NCI-H69 (cell line): ENCODE results near the gene CAMTA1.
A peak's percentile ranks its signal among the peaks of the same experiment; 100 is the strongest.
"Not testable (repeated sequence)": the region's sequence is repeated elsewhere in the genome, so short reads cannot be mapped to it uniquely, and the experiment has no call there.

Experiments
- DNase-seq: peaks from one replicate; lab custom pipeline; 2025; lab: John Stamatoyannopoulos, UW

CAMTA1 gene

GRCh38 chr1:7679159-7679872, 894.1 kb downstream of the CAMTA1 start:
- DNase-seq, result no peak

- no peak for DNase-seq
Measured at GRCh38 chr1:7679873-7680206, 894.6 kb downstream of the CAMTA1 start.

GRCh38 chr1:7680207-7680954, 895.1 kb downstream of the CAMTA1 start:
- peak; percentile 75 for DNase-seq

DNA sequence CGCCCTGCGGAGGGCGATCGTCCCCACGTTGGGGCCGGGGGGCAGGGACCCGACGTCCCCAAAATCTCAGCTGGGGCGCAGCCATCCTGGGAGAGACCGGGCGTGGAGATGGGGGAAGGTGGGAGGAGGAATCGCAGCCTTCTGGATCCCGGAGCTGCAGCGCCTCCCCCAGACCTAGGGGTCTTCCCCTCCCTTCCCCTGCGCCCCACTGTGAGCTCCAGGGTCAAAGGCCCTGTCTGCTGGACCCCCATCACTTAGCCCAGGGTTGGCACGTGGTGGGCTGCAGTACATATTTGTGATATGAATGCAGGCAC, 895.7 kb downstream of the CAMTA1 start:
- no peak for DNase-seq

DNA sequence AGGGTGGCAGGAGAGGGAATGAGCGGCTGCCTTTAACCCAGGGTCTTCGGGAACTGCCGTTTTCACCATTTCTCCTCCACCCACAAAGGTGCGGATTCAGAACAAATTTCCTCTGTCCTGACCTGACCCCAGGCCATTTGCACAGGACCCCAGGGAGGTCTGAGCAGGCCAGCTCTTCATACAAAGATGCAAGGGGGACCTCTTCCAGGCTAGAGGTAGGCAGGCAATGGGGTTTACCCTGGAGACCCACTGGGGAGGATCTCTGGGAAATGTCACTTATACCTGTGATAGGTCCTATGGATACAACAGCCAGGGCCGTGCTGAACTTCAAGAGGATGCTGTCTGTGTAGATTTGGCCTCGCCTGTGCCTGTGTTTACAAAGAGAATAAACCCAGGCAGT, 896.1 kb downstream of the CAMTA1 start:
- DNase-seq, result no peak

DNA sequence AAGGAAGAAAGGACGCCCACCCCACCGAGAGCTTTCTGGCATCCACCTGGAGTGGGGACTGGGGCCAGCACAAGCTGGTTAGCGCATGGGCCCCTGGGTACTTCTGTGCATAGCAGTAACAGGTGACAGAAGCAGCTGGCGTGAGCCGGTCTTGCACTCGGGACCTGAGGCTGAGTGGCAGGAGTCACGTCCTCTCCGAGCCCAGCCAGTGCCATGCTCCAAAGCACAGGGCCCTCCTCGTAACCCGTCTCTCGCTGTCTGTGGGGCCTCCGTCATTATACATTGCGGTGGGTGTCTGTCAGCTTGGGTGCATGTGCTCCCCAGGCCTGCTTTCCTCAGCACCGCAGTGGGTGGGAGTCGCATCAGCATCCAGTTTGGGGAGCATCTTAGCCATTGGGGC, 898.3 kb downstream of the CAMTA1 start:
- DNase-seq, result no peak

DNA sequence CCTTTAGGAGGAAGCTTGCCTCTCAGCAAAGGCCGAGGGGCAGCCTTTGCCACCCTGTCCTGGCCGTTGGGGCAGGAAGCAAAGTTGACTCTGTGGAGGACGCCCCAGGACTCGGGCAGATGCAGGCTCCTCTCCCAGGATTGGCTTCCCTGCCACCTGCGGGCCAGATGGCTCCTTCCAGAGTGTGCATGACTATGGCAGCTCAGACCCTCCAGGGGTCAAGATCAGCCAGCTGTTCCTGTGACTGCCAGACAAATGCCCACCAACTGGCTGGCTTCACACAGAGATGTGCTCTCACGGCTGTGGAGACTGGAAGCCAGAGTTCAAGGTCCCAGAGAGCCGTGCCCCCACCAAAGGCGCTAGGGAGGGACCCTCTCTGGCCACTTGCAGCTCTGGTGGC, 898.9 kb downstream of the CAMTA1 start:
- peak; percentile 36 for DNase-seq

GRCh38 chr1:7684861-7685635, 899.8 kb downstream of the CAMTA1 start:
- DNase-seq, result no peak

GRCh38 chr1:7686301-7686850, 901.1 kb downstream of the CAMTA1 start:
- no peak for DNase-seq

DNA sequence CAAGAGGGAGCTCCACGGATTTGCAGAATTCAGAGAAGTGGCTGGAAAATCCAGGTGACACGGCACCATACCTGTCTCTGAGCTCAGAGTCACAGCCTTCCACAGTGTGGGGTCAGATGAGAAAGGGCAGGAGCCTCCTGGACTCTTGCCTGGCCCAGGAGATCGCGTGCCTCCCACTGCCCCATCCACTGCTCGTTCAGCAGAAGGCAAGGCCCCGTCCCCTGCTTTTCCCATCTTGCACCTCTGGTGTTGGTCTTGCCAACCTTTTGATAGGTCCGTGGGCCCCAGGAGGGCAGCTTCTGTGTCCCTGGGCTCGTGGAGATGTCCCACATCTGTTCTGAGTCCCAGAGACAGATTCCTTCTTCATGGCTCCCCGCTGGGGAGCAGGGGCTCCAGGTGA, 902.2 kb downstream of the CAMTA1 start:
- no peak for DNase-seq

- no peak for DNase-seq
Measured at GRCh38 chr1:7688659-7689058, 903.4 kb downstream of the CAMTA1 start.

GRCh38 chr1:7689307-7689706, 904.1 kb downstream of the CAMTA1 start:
- not testable (repeated sequence) for DNase-seq

DNA sequence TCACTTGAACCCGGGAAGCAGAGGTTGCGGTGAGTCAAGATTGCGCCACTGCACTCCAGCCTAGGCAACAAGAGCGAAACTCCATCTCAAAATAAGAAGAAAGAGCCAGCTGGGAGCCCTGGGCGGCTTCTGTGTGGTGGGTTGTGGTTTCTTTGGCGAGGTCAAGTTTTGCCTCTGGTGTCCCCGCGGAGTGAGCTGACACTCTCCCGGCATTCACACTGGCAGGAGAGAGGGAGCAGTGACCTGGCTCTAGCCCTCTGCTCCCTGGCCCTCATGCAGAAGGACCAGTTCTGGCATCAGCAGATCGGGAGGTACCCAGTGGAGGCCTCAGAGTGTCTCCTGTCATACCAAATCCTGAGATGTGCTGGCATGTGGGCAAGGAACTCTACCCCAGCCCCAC, 904.8 kb downstream of the CAMTA1 start:
- no peak for DNase-seq

DNA sequence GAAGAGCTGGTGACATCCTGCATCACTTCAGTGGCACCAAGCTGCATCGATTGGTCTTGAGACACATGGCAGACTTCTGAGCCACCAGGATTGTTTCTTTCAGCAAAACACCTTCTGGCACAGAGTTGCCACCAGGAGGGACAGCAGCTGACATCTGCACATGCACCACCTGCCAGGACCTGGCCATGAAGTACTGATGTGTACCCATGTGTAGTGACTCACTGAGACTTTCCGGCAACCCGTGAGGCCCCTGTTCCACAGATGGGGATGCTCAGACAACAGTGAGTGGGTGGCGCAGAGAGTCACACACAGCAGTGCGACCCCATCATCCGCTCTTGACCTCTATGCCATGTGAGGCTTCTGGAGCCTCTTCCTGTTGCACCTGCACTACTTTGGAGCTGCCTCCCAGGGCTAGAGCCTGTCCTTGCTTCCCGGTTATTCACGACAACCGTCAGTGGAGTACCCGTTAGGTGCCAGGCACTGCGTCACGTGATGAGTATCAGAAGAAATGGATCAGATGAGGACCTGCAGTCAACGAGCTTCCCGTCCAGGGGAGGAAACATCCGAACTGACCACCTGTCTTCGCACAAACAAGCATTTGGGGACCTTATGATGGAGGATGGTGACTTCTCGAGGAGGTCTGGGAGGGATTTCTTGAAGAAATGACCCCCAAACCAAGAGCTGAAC, 905.4 kb downstream of the CAMTA1 start:
- DNase-seq, result no peak

DNA sequence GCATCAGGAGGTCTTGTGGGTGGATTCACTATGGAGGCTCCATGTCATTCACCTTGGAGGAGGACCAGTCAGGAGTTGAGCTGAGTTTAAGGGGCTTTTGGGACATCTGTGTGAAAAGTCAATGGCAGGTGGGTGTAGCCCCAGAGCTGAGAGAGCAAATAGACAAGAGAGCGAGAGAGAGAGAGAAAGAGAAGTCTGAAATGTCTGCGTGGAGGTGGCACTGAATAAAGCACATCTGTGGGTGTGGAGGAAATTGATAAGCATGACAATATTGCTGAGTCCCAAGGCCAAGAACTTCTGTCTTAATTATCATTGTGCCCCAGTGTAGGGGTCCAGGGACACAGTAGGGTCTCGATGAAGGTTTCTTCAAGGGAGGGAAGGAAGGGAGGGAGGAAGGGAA, 906.3 kb downstream of the CAMTA1 start:
- no peak for DNase-seq

DNA sequence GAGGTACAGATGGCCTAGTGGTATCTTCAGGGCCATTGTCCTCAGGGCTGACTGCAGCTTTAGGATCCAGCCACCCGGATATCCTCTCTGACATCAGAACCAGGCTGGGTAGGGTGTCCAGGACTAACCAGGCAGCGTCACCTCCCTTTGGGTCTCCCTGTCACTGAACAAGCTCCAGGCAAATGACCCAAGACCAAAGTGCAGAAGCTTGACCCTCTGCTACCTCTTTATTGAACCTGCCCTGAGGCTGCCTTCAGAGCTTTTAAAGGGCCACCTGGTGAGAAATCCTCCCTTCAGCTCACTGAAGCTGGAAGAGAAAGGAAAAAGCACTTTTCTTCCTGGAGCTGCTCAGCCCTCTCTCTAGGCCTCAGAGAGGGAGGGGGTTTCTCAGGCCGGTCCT, 906.8 kb downstream of the CAMTA1 start:
- peak; percentile 6 for DNase-seq

DNA sequence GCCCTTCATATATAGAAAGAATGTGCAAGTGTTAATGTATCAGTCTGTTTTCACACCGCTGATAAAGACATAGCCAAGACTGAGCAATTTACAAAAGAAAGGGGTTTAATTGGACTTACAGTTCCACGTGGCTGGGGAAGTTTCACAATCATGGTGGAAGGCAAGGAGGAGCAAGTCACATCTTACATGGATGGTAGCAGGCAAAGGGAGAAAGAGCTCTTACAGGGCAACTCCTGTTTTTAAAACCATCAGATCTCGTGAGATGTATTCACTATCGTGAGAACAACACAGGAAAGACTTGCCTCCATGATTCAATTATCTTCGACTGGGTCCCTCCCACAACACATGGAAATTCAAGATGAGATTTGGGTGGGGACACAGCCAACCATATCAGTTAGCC, 907.8 kb downstream of the CAMTA1 start:
- DNase-seq, result not testable (repeated sequence)

GRCh38 chr1:7693662-7694061, 908.4 kb downstream of the CAMTA1 start:
- DNase-seq, result no peak

- no peak for DNase-seq
Measured at GRCh38 chr1:7694600-7695496, 909.6 kb downstream of the CAMTA1 start.

DNA sequence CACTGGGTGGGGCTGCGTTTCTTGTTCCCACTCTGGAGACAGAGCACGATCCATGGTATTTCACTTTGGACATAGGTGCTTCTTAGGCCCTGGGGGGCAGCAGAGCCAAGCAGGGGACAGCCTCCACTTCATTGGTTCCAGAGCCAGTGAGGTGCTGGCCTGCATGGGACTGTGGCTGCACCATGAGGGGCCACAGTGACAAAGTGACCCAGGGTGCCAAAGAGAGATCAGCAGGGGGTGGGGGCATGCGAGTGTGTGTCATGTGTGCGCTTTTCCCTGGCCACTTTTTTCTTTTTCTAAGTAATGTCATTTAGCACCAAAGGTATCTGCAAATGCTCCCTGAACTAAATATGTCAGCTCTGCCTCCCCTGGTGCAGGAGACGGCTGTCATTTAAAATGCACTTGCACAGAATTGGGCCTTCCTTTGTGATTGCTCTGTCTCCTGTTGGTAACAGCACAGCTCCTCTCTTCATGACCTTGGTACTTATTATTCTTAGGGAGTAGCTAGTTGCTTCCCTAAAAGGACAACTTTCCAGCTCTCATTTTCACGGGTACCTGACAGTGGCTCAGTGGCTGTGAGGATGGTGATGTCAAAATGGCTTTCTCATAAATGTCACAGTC, 910.4 kb downstream of the CAMTA1 start:
- DNase-seq, result no peak

DNA sequence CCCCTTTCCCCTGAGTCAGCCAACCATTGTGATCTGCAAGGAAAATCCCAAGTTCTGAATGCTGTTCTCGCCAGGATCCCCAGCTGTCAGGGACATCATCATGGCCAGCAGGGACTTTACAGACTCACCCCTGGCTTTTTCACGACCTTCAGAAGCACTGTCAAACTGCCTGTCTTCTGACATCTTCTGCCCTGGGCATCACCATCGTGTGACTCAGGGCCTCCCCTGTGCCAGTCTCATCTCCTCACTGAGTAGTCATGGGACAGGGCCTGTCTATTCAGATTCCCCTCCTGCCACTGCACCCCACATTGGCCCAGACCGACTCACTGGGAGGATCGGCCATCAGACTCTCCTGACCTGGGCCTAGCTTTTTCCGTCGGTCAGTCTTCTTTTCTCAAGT, 913.4 kb downstream of the CAMTA1 start:
- no peak for DNase-seq
